ENCODE results near the gene FAM114A1. TPM values are rescaled to one million over a fixed set of nuclear protein-coding genes. Genes with fewer than 3 reads are reported as not detected.

FAM114A1 gene
- polyA plus RNA-seq, 1 donor from 2014 or later: not detected

- no peak overlapping the region for H3K9ac ChIP-seq (ENCODE audit: low read length)
- no peaks in the 10 kb centered on the region for H3F3A ChIP-seq (ENCODE audit: insufficient read depth, low read length, poor library complexity, severe bottlenecking)
- H3K9me2 ChIP-seq (ENCODE audit: insufficient read depth, low read length): no peaks in the 10 kb centered on the region
- H3K4me2 ChIP-seq (ENCODE audit: low read length): no peak overlapping the region
- TF ChIP-seq RAD21 (conservative IDR thresholded peaks at IDR 0.05) (no peak), REST (IDR thresholded peaks at IDR 0.05; ENCODE audit: borderline replicate concordance) (no peak), TAF1 (IDR thresholded peaks at IDR 0.05; ENCODE audit: low read depth) (no peak), MXI1 (conservative IDR thresholded peaks at IDR 0.05; ENCODE audit: poor library complexity, severe bottlenecking) (no peak), SMC3 (conservative IDR thresholded peaks at IDR 0.05; ENCODE audit: poor library complexity) (no peak), POLR2AphosphoS5 (IDR thresholded peaks at IDR 0.05) (no peak), EP300 (conservative IDR thresholded peaks at IDR 0.05; ENCODE audit: poor library complexity, severe bottlenecking) (no peak), EZH2 (IDR thresholded peaks at IDR 0.05; ENCODE audit: borderline replicate concordance, insufficient read depth, low read length, poor library complexity, severe bottlenecking) (no peak)
- TF ChIP-seq, protein P1, sequence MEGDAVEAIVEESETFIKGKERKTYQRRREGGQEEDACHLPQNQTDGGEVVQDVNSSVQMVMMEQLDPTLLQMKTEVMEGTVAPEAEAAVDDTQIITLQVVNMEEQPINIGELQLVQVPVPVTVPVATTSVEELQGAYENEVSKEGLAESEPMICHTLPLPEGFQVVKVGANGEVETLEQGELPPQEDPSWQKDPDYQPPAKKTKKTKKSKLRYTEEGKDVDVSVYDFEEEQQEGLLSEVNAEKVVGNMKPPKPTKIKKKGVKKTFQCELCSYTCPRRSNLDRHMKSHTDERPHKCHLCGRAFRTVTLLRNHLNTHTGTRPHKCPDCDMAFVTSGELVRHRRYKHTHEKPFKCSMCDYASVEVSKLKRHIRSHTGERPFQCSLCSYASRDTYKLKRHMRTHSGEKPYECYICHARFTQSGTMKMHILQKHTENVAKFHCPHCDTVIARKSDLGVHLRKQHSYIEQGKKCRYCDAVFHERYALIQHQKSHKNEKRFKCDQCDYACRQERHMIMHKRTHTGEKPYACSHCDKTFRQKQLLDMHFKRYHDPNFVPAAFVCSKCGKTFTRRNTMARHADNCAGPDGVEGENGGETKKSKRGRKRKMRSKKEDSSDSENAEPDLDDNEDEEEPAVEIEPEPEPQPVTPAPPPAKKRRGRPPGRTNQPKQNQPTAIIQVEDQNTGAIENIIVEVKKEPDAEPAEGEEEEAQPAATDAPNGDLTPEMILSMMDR (IDR thresholded peaks at IDR 0.05; ENCODE audit: poor library complexity, severe bottlenecking): no peak
- H3K27me3 ChIP-seq (ENCODE audit: insufficient read depth, low read depth, low read length): no peaks in the 10 kb centered on the region
- H3K79me2 ChIP-seq (replicated peaks; ENCODE audit: insufficient read depth, low read length): no peaks in the 10 kb centered on the region
- H3K36me3 ChIP-seq (ENCODE audit: insufficient read depth, low read length): no peaks in the 10 kb centered on the region
- no peak overlapping the region for H2AFZ ChIP-seq (ENCODE audit: low read depth, low read length)
- no peaks in the 10 kb centered on the region for H3K9me3 ChIP-seq (ENCODE audit: low read length)
- no peaks in the 10 kb centered on the region for H4K20me1 ChIP-seq (ENCODE audit: insufficient read depth)
- H3K4me3 ChIP-seq (ENCODE audit: low read length): no peak overlapping the region
- H3K27ac ChIP-seq (ENCODE audit: low read length): no peak overlapping the region
Measured at GRCh38 chr4:38859501-38859900, 8.1 kb upstream of the FAM114A1 start.

- H3K79me2 ChIP-seq (replicated peaks; ENCODE audit: insufficient read depth, low read length): no peaks in the 10 kb centered on the region
- no peaks in the 10 kb centered on the region for H3K36me3 ChIP-seq (ENCODE audit: insufficient read depth, low read length)
- H3K27ac ChIP-seq (ENCODE audit: low read length): no peak overlapping the region
- H3K4me2 ChIP-seq (ENCODE audit: low read length): no peak overlapping the region
- no peaks in the 10 kb centered on the region for H3K27me3 ChIP-seq (ENCODE audit: insufficient read depth, low read depth, low read length)
- no peak overlapping the region for H3K4me3 ChIP-seq (ENCODE audit: low read length)
- no peak overlapping the region for H3K9ac ChIP-seq (ENCODE audit: low read length)
- no peak overlapping the region for H2AFZ ChIP-seq (ENCODE audit: low read depth, low read length)
- H3F3A ChIP-seq (ENCODE audit: insufficient read depth, low read length, poor library complexity, severe bottlenecking): no peaks in the 10 kb centered on the region
- TF ChIP-seq, protein P1 (IDR thresholded peaks at IDR 0.05; ENCODE audit: poor library complexity, severe bottlenecking): no peak
- TF ChIP-seq TAF1 (IDR thresholded peaks at IDR 0.05; ENCODE audit: low read depth) (no peak), REST (IDR thresholded peaks at IDR 0.05; ENCODE audit: borderline replicate concordance) (no peak), SMC3 (conservative IDR thresholded peaks at IDR 0.05; ENCODE audit: poor library complexity) (no peak), RAD21 (conservative IDR thresholded peaks at IDR 0.05) (no peak), EZH2 (IDR thresholded peaks at IDR 0.05; ENCODE audit: borderline replicate concordance, insufficient read depth, low read length, poor library complexity, severe bottlenecking) (no peak), EP300 (conservative IDR thresholded peaks at IDR 0.05; ENCODE audit: poor library complexity, severe bottlenecking) (no peak), MXI1 (conservative IDR thresholded peaks at IDR 0.05; ENCODE audit: poor library complexity, severe bottlenecking) (no peak), POLR2AphosphoS5 (IDR thresholded peaks at IDR 0.05) (no peak)
- H4K20me1 ChIP-seq (ENCODE audit: insufficient read depth): no peaks in the 10 kb centered on the region
- H3K9me2 ChIP-seq (ENCODE audit: insufficient read depth, low read length): no peaks in the 10 kb centered on the region
- no peaks in the 10 kb centered on the region for H3K9me3 ChIP-seq (ENCODE audit: low read length)
Measured at GRCh38 chr4:38860788-38861424, 6.7 kb upstream of the FAM114A1 start.
